PC-9 (cell line): ENCODE results near the gene RAG1.

Source experiments
- CTCF ChIP-seq: fragments of 200-600 bp; sonication (generic); conservative IDR thresholded peaks from 2 replicates; pipeline ENCODE4 v1.6.1; 2017; ENCODE audit warnings: mixed run types, antibody characterized with exemption, mild to moderate bottlenecking, moderate library complexity
- EZH2 ChIP-seq: fragments of 200-600 bp; sonication (generic); IDR thresholded peaks from 2 replicates; pipeline ENCODE4 v1.8.0; 2017; ENCODE audit warnings: antibody characterized with exemption, low read depth

GRCh38 chr11:36577859-36578258 lies 10.1 kb downstream of the RAG1 start:
- no peak for TF ChIP-seq CTCF
- TF ChIP-seq EZH2, result no peak
